RWPE2 (cell line): ENCODE results near the gene FIGN.

Experiments
- ATAC-seq: fragments of 200-7000 bp; cut with Tn5 transposase; 3 replicates; pipeline ENCODE4 v1.9.1; 2021; ENCODE audit warnings: low read depth
- DNase-seq: peaks from one replicate; pipeline ENCODE4 v3.0.0-alpha.2; 2020; ENCODE audit warnings: low spot score
- H3K27ac ChIP-seq: fragments of 450-650 bp; 2 replicates; pipeline ENCODE4 v1.5.1; 2017; ENCODE audit warnings: mild to moderate bottlenecking; ENCODE audit not compliant: poor library complexity, severe bottlenecking
- H3K27me3 ChIP-seq: fragments of 250-450 bp; sonication (Bioruptor Pico); 2 replicates; pipeline ENCODE4 v1.5.1; 2021; ENCODE audit warnings: mild to moderate bottlenecking, moderate library complexity; ENCODE audit not compliant: insufficient read depth, poor library complexity, severe bottlenecking
- H3K36me3 ChIP-seq: fragments of 250-450 bp; sonication (Bioruptor Pico); 2 replicates; pipeline ENCODE4 v1.5.1; 2020; ENCODE audit warnings: low read depth, mild to moderate bottlenecking, moderate library complexity
- H3K4me1 ChIP-seq: fragments of 250-450 bp; sonication (Bioruptor Pico); 2 replicates; pipeline ENCODE4 v1.5.1; 2021; ENCODE audit warnings: mild to moderate bottlenecking, moderate library complexity; ENCODE audit not compliant: insufficient read depth, poor library complexity, severe bottlenecking
- H3K4me3 ChIP-seq: fragments of 250-450 bp; sonication (Bioruptor Pico); 2 replicates; pipeline ENCODE4 v1.5.1; 2021; ENCODE audit warnings: mild to moderate bottlenecking, moderate library complexity; ENCODE audit not compliant: severe bottlenecking
- H3K9me3 ChIP-seq: fragments of 250-450 bp; sonication (Bioruptor Pico); 2 replicates; pipeline ENCODE4 v1.5.1; 2021; ENCODE audit warnings: mild to moderate bottlenecking, moderate library complexity; ENCODE audit not compliant: severe bottlenecking
- TF ChIP-seq, protein P1 (sequence below): fragments of 450-650 bp; IDR thresholded peaks from one replicate; pipeline ENCODE4 v1.5.1; 2017; ENCODE audit warnings: mild to moderate bottlenecking, moderate library complexity; ENCODE audit not compliant: poor library complexity, severe bottlenecking

FIGN gene

DNA sequence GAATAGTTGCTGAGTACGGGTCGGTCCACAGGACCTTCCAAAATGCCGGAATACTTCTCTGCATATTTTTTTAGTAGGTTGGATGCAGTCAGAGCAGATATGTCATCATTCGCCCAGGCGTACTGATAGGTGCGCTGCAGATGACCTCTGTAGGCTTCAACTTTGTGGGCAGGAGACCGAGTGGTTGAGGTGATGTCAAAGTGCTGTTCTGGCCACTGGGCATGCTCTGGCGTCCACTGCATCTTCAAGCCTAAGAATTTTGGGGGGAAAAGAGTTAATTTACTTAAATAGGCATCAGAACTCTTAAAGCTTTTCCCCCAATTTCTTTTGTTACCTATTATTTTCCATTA is 124.3 kb downstream of the FIGN start:
- no peaks in the 10 kb centered on the region for H3K27me3 ChIP-seq
- no peaks in the 10 kb centered on the region for H3K9me3 ChIP-seq
- no peak overlapping the region for H3K4me3 ChIP-seq
- TF ChIP-seq, protein P1, sequence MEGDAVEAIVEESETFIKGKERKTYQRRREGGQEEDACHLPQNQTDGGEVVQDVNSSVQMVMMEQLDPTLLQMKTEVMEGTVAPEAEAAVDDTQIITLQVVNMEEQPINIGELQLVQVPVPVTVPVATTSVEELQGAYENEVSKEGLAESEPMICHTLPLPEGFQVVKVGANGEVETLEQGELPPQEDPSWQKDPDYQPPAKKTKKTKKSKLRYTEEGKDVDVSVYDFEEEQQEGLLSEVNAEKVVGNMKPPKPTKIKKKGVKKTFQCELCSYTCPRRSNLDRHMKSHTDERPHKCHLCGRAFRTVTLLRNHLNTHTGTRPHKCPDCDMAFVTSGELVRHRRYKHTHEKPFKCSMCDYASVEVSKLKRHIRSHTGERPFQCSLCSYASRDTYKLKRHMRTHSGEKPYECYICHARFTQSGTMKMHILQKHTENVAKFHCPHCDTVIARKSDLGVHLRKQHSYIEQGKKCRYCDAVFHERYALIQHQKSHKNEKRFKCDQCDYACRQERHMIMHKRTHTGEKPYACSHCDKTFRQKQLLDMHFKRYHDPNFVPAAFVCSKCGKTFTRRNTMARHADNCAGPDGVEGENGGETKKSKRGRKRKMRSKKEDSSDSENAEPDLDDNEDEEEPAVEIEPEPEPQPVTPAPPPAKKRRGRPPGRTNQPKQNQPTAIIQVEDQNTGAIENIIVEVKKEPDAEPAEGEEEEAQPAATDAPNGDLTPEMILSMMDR, result no peak
- H3K27ac ChIP-seq, result no peak overlapping the region
- ATAC-seq (no peak), DNase-seq (no peak)
- no peaks in the 10 kb centered on the region for H3K36me3 ChIP-seq
- H3K4me1 ChIP-seq, result no peaks in the 10 kb centered on the region

DNA sequence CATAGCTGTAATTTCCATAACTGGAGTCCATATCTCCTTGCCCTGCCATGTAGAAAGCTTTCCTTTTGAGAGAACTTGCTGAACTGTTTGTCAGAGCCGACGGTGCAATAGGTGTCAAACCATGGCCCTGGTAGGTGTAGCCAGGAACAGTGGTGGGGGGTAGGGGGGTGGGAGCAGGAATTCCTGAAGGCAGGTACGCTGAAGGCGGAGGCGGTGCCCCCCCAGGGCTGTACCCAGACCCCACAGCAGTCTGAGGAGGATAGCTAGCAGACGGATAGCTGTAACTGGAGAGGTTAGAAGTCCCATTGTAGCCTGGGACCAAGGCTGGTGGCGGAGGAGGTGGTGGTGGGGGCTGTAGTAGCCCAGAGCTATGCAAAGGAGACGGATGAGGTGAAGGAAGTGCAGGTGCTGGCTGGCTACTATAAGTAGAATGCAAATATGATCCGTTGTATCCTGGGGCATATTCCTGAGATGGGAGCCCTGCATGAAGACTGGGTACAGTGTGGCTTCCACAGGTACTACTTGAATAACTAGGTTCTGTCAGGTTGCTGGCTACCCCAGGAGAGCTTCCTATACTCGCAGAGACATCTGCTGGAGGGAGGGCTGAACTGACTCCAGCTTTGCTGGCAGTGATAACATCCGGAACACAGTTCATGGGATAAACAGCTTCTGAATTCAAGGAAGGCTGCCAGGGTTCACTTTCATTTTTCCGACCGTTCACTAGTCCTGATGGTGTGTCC is 124.8 kb downstream of the FIGN start:
- Histone ChIP-seq H3K36me3 (no peaks in the 10 kb centered on the region), H3K4me1 (no peaks in the 10 kb centered on the region), H3K4me3 (no peak overlapping the region), H3K27ac (no peak overlapping the region), H3K27me3 (no peaks in the 10 kb centered on the region), H3K9me3 (no peaks in the 10 kb centered on the region)
- ATAC-seq (no peak), DNase-seq (no peak)
- TF ChIP-seq, protein P1, result no peak

DNA sequence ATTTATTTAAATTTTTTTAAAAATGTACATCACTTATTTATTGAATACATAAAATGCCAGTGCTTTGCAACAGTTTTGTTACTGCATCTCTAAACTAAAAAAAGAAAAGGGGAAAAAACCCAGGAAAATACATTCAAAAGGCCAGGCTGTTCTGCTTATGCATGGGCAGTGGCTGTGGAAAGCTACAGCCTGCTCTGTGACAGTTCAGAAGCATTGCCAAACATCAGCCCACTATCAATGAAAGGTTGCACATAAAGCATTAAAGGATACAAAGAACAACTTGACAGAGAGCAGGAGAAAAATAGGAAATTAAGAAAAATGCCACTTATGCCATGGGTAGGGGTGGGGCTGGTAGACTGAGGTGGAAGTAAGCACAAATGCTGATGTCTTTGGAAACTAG is 128.2 kb downstream of the FIGN start:
- ATAC-seq (no peak), DNase-seq (no peak)
- H3K27ac ChIP-seq, result no peak overlapping the region
- TF ChIP-seq, protein P1, result no peak
- H3K4me3 ChIP-seq, result no peak overlapping the region
- H3K9me3 ChIP-seq, result no peaks in the 10 kb centered on the region
- H3K4me1 ChIP-seq, result peaks cover 11% of the 10 kb centered on the region
- no peaks in the 10 kb centered on the region for H3K27me3 ChIP-seq
- no peaks in the 10 kb centered on the region for H3K36me3 ChIP-seq

DNA sequence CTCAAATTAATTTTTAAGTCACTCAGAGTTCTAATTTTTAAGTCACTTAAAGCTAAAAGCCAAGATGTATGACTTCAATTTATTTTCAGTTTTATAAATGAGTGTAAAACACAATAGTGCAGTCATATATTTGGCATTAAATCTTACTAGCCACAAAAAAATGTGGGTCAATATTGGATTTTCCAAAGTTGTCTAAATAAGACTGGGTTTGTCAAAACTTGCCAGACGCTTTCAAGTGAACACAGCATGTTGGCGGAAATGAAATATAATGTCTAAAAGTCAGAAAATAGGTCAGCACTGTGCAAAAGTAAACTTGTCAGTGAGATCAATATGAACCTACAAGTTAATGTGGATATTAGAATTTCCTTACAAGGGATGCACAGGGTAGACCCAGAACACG is 128.9 kb downstream of the FIGN start:
- TF ChIP-seq, protein P1, result no peak
- Histone ChIP-seq H3K4me3 (no peak overlapping the region), H3K27me3 (no peaks in the 10 kb centered on the region), H3K4me1 (peaks cover 11% of the 10 kb centered on the region), H3K27ac (no peak overlapping the region), H3K9me3 (no peaks in the 10 kb centered on the region), H3K36me3 (no peaks in the 10 kb centered on the region)
- no peak for DNase-seq
- no peak for ATAC-seq

DNA sequence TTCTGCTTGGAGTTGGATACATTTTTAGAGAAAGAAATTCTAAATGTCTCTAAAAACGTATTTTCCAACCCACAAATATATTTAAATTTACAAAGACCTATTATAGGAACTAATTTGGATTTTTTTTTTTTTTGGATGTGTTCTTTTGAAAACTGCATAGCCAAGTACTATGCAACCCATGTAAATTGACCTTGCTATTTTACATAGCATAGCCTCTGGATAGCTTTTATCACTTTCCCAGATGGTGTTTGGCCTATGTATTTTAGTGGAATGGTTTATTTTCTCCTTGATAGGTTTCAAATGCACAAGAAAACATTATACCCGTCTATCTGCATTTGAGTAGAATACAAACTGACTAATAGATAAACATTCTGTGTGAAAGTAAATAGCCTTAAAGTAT is 130.0 kb downstream of the FIGN start:
- Histone ChIP-seq H3K27me3 (no peaks in the 10 kb centered on the region), H3K27ac (no peak overlapping the region), H3K9me3 (no peaks in the 10 kb centered on the region), H3K36me3 (no peaks in the 10 kb centered on the region), H3K4me1 (peaks cover 11% of the 10 kb centered on the region), H3K4me3 (no peak overlapping the region)
- ATAC-seq (no peak), DNase-seq (no peak)
- TF ChIP-seq, protein P1, result no peak
